HCT116 (cell line): ENCODE data around the gene CBL. TPM values are rescaled to one million over a fixed set of nuclear protein-coding genes. Genes with fewer than 3 reads are reported as not detected.

Source experiments
- ATAC-seq: fragments of 200-7000 bp; cut with Tn5 transposase; 2 replicates; pipeline ENCODE4 v1.9.1; 2020; ENCODE audit warnings: mild to moderate bottlenecking, moderate library complexity
- BruUV-seq: library from RNA; stranded (reverse); fragments of 400-500 nt; replicated peaks from 2 replicates; lab custom pipeline; 2021; lab: Mats Ljungman, UMichigan
- CTCF ChIA-PET: fragments of 300-600 bp; sonication (Branson Sonifier 250); formaldehyde crosslinking; loops from one replicate; lab custom pipeline; 2021; ENCODE audit warnings: antibody characterized with exemption; lab: Charles Lee
- POLR2A ChIA-PET: fragments of 300-600, 350-600 bp; sonication (Branson Sonifier 250); formaldehyde crosslinking; loops from one replicate; lab custom pipeline; 2021; ENCODE audit warnings: antibody characterized with exemption; lab: Charles Lee
- RAD21 ChIA-PET, 2 experiments: fragments of 300-600 bp; sonication (Branson Sonifier 250); formaldehyde crosslinking; loops; one replicate each; lab custom pipeline; 2023; ENCODE audit warnings: low total read pairs in 2 of 2; ENCODE audit not compliant: uncharacterized antibody in 2 of 2, unreplicated experiment in 2 of 2, low non-redundant PET in 1 of 2; lab: Charles Lee
- DNase-seq: peaks from one replicate; pipeline ENCODE4 v3.0.0-alpha.2; 2010; ENCODE audit warnings: low read depth, low spot score
- H2AFZ ChIP-seq: fragments of 200-600 bp; shearing (Covaris generic), sonication (generic); 2 replicates; pipeline ENCODE4 v1.6.1; 2017; ENCODE audit warnings: low read depth, mixed run types, mixed read lengths, antibody characterized with exemption, low read length; ENCODE audit not compliant: poor library complexity, severe bottlenecking
- H3K27ac ChIP-seq: 2 replicates; pipeline ENCODE4 v1.5.1; 2012; ENCODE audit warnings: low read depth, low read length
- H3K27me3 ChIP-seq: fragments of 200-600 bp; sonication (generic); 2 replicates; pipeline ENCODE4 v1.6.1; 2016; ENCODE audit warnings: mixed run types, low read length, mixed read lengths; ENCODE audit not compliant: insufficient read depth
- H3K36me3 ChIP-seq, 2 experiments: fragments of 200-500 bp in 1 of 2; fragments of 200-600 bp in 1 of 2; sonication (Bioruptor generic) in 1 of 2; sonication (generic) in 1 of 2; 2 replicates each; pipeline versions ENCODE4 v1.5.1 to v1.6.1; 2014 to 2016; ENCODE audit warnings: low read length in 2 of 2, inconsistent platforms in 1 of 2, mixed read lengths in 1 of 2, mixed run types in 1 of 2; ENCODE audit not compliant: insufficient read depth in 2 of 2, control insufficient read depth in 1 of 2
- H3K4me1 ChIP-seq, 2 experiments: fragments of 200-600 bp in 1 of 2; sonication (generic) in 1 of 2; 2 replicates each; pipeline versions ENCODE4 v1.5.1 to v1.6.1; 2012 to 2017; ENCODE audit warnings: low read length in 2 of 2, inconsistent platforms in 1 of 2, mild to moderate bottlenecking in 1 of 2, mixed read lengths in 1 of 2, mixed run types in 1 of 2, moderate library complexity in 1 of 2; ENCODE audit not compliant: insufficient read depth in 2 of 2, control insufficient read depth in 1 of 2
- H3K4me2 ChIP-seq: fragments of 200-600 bp; sonication (generic); 2 replicates; pipeline ENCODE4 v1.6.1; 2017; ENCODE audit warnings: mixed run types, low read length, mixed read lengths
- H3K4me3 ChIP-seq, 2 experiments: fragments of 200-600 bp in 1 of 2; sonication (generic) in 1 of 2; replicated peaks in 1 of 2; 2 replicates each; pipeline ENCODE4 v1.5.1; 2011 to 2016; ENCODE audit warnings: low read length in 2 of 2, control low read depth in 1 of 2, low read depth in 1 of 2, mild to moderate bottlenecking in 1 of 2, mixed read lengths in 1 of 2, mixed run types in 1 of 2
- H3K79me2 ChIP-seq: fragments of 200-600 bp; sonication (generic); 2 replicates; pipeline ENCODE4 v1.6.1; 2017; ENCODE audit warnings: mild to moderate bottlenecking, mixed run types, low read length, moderate library complexity, mixed read lengths; ENCODE audit not compliant: insufficient read depth
- H3K9ac ChIP-seq: fragments of 200-600 bp; sonication (generic); 2 replicates; pipeline ENCODE4 v1.6.1; 2016; ENCODE audit warnings: low read length, mixed read lengths
- H3K9me2 ChIP-seq: fragments of 200-600 bp; sonication (generic), shearing (Covaris generic); 2 replicates; pipeline ENCODE4 v1.6.1; 2017; ENCODE audit warnings: mixed run types, mild to moderate bottlenecking, moderate library complexity; ENCODE audit not compliant: insufficient read depth
- H3K9me3 ChIP-seq, 2 experiments: fragments of 200-500 bp in 1 of 2; fragments of 200-600 bp in 1 of 2; sonication (Bioruptor generic) in 1 of 2; sonication (generic) in 1 of 2; 2 replicates each; pipeline ENCODE4 v1.6.1; 2014 to 2017; ENCODE audit warnings: low read length in 2 of 2, mixed read lengths in 2 of 2, inconsistent platforms in 1 of 2, low read depth in 1 of 2, mild to moderate bottlenecking in 1 of 2, mixed run types in 1 of 2, moderate library complexity in 1 of 2; ENCODE audit not compliant: control insufficient read depth in 1 of 2, insufficient read depth in 1 of 2
- H4K20me1 ChIP-seq: fragments of 200-600 bp; sonication (generic), shearing (Covaris generic); 2 replicates; pipeline ENCODE4 v1.6.1; 2017; ENCODE audit warnings: mixed run types, mild to moderate bottlenecking, moderate library complexity; ENCODE audit not compliant: insufficient read depth
- EGR1 ChIP-seq: IDR thresholded peaks from 2 replicates; pipeline ENCODE4 v1.6.1; 2012; ENCODE audit warnings: low read depth
- EZH2 ChIP-seq: fragments of 200-600 bp; sonication (generic); IDR thresholded peaks from 2 replicates; pipeline ENCODE4 v1.6.1; 2017; ENCODE audit warnings: antibody characterized with exemption, mixed run types
- intact Hi-C: fragments of 100-400 bp; cut with micrococcal nuclease; formaldehyde crosslinking; loops from 2 replicates; pipeline ENCODE4 v1.10.0; 2022
- total RNA-seq: library from RNA; stranded (reverse); gene quantifications from one replicate; pipeline ENCODE4 v1.2.1, GENCODE V29; 2021; ENCODE audit not compliant: unreplicated experiment
- TF ChIP-seq, protein P1 (sequence below), 3 experiments: fragments of 200-600 bp in 1 of 3; sonication (generic) in 1 of 3; IDR thresholded peaks in 2 of 3; conservative IDR thresholded peaks in 1 of 3; 2 replicates each; pipeline ENCODE4 v1.5.1; 2012 to 2017; ENCODE audit warnings: low read depth in 2 of 3, low read length in 2 of 3, antibody characterized with exemption in 1 of 3, borderline replicate concordance in 1 of 3, control low read depth in 1 of 3, mild to moderate bottlenecking in 1 of 3, mixed read lengths in 1 of 3, mixed run types in 1 of 3, moderate library complexity in 1 of 3; ENCODE audit not compliant: insufficient read depth in 1 of 3
- TF ChIP-seq, protein P2 (sequence below): IDR thresholded peaks from 2 replicates; pipeline ENCODE4 v1.6.1; 2012; ENCODE audit warnings: low read depth

The CBL gene
- total RNA-seq, 1 experiment from 2014 or later: 31.1 TPM

DNA sequence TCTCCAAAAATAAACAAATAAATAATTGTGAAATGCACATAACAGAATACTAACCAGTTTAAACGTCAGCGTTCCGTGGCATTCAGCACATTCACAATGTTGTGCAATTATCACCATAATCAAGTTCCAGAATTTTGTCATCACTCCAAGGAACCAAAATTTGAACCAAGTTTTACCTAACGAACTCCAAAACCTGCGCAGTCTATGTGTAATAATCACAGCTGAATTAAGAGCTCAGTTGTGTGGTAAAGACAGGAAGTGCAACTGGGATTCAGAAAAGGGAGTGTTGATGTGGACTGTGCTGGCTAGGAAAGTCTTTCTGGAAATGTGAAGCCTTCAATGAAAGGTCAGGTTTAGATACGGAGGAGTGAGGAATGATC lies 116.2 kb downstream of the CBL start:
- no peaks in the 10 kb centered on the region for H3K27me3 ChIP-seq
- ChIA-PET CTCF (interaction anchor here (1.2 to 3.4 kb wide), 3 partner anchors 12 to 33 kb away, joined by 4 to 44 read pairs (median 13); partner anchors contain the start of gene RNF26), POLR2A (no interaction called here)
- DNase-seq: no peak
- no peak overlapping the region for H3K9ac ChIP-seq
- no peaks in the 10 kb centered on the region for H3K79me2 ChIP-seq
- no peak overlapping the region for H3K4me3 ChIP-seq
- TF ChIP-seq, protein P1, sequence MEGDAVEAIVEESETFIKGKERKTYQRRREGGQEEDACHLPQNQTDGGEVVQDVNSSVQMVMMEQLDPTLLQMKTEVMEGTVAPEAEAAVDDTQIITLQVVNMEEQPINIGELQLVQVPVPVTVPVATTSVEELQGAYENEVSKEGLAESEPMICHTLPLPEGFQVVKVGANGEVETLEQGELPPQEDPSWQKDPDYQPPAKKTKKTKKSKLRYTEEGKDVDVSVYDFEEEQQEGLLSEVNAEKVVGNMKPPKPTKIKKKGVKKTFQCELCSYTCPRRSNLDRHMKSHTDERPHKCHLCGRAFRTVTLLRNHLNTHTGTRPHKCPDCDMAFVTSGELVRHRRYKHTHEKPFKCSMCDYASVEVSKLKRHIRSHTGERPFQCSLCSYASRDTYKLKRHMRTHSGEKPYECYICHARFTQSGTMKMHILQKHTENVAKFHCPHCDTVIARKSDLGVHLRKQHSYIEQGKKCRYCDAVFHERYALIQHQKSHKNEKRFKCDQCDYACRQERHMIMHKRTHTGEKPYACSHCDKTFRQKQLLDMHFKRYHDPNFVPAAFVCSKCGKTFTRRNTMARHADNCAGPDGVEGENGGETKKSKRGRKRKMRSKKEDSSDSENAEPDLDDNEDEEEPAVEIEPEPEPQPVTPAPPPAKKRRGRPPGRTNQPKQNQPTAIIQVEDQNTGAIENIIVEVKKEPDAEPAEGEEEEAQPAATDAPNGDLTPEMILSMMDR (IDR thresholded peaks at IDR 0.05 in 2 of 3, conservative IDR thresholded peaks at IDR 0.05 in 1 of 3; ENCODE audit: borderline replicate concordance in 1 of 3, insufficient read depth in 1 of 3, low read depth in 2 of 3, low read length in 2 of 3): 0 out of 6 replicates have a peak, but pooled peaks of 2 of the 3 experiments have one; percentile 5 to 16
- TF ChIP-seq, protein P2, sequence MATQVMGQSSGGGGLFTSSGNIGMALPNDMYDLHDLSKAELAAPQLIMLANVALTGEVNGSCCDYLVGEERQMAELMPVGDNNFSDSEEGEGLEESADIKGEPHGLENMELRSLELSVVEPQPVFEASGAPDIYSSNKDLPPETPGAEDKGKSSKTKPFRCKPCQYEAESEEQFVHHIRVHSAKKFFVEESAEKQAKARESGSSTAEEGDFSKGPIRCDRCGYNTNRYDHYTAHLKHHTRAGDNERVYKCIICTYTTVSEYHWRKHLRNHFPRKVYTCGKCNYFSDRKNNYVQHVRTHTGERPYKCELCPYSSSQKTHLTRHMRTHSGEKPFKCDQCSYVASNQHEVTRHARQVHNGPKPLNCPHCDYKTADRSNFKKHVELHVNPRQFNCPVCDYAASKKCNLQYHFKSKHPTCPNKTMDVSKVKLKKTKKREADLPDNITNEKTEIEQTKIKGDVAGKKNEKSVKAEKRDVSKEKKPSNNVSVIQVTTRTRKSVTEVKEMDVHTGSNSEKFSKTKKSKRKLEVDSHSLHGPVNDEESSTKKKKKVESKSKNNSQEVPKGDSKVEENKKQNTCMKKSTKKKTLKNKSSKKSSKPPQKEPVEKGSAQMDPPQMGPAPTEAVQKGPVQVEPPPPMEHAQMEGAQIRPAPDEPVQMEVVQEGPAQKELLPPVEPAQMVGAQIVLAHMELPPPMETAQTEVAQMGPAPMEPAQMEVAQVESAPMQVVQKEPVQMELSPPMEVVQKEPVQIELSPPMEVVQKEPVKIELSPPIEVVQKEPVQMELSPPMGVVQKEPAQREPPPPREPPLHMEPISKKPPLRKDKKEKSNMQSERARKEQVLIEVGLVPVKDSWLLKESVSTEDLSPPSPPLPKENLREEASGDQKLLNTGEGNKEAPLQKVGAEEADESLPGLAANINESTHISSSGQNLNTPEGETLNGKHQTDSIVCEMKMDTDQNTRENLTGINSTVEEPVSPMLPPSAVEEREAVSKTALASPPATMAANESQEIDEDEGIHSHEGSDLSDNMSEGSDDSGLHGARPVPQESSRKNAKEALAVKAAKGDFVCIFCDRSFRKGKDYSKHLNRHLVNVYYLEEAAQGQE: no peak
- no peak for TF ChIP-seq EZH2
- TF ChIP-seq EGR1: no peak
- TF ChIP-seq, all 23 proteins: peak for 1
- H2AFZ ChIP-seq: peak overlapping the region; percentile 45
- no peak for ATAC-seq
- H3K9me2 ChIP-seq: no peaks in the 10 kb centered on the region
- intact Hi-C loops: loop anchor here (5.0 kb wide), 1 partner anchor 220 kb away; the partner anchor contains the start of gene DPAGT1
- H3K4me2 ChIP-seq: no peak overlapping the region
- no peaks in the 10 kb centered on the region for H3K9me3 ChIP-seq
- no peaks in the 10 kb centered on the region for H4K20me1 ChIP-seq
- no TSS peak for BruUV-seq
- no peak overlapping the region for H3K27ac ChIP-seq
- H3K4me1 ChIP-seq: peaks cover 4 to 22% of the 10 kb centered on the region in 2 experiments
- RAD21 ChIA-PET: interaction anchor here (0.6 to 1.2 kb wide), 2 partner anchors 16 to 306 kb away, joined by 4 to 6 read pairs; no protein-coding TSS in a partner anchor
- H3K36me3 ChIP-seq: no peaks in the 10 kb centered on the region
